ENCODE measurements around the gene CD244. TPM values are rescaled to one million over a fixed set of nuclear protein-coding genes. Genes with fewer than 3 reads are reported as not detected.

CD244 gene
- total RNA-seq: not detected in 3 replicates
- long read RNA-seq: 0 reads

GRCh38 chr1:160862203-160863060 is at the start of gene CD244:
Gene CD244 (minus strand): TSS chr1:160862887. CDS start chr1:160862677, 210 bp downstream.
- no peaks in the 10 kb centered on the region for H3K36me3 Mint-ChIP-seq (ENCODE audit: low read depth)
- no peak for TF ChIP-seq CTCF (IDR thresholded peaks at IDR 0.05)
- H3K4me1 Mint-ChIP-seq (ENCODE audit: low read depth): no peaks in the 10 kb centered on the region
- H3K9me3 Mint-ChIP-seq (ENCODE audit: low read depth): no peaks in the 10 kb centered on the region
- no peak for DNase-seq (ENCODE audit: low spot score)
- H3K27me3 Mint-ChIP-seq (ENCODE audit: low read depth): peaks cover 7% of the 10 kb centered on the region
- no peak within 1 kb of the TSS for H3K4me3 Mint-ChIP-seq (ENCODE audit: unreplicated experiment)
- no peak within 1 kb of the TSS for H3K27ac Mint-ChIP-seq (ENCODE audit: unreplicated experiment)

- TF ChIP-seq CTCF (IDR thresholded peaks at IDR 0.05): no peak
- H3K27me3 Mint-ChIP-seq (ENCODE audit: low read depth): peaks cover 7% of the 10 kb centered on the region
- no peaks in the 10 kb centered on the region for H3K4me1 Mint-ChIP-seq (ENCODE audit: low read depth)
- no peak overlapping the region for H3K27ac Mint-ChIP-seq (ENCODE audit: unreplicated experiment)
- H3K36me3 Mint-ChIP-seq (ENCODE audit: low read depth): no peaks in the 10 kb centered on the region
- no peaks in the 10 kb centered on the region for H3K9me3 Mint-ChIP-seq (ENCODE audit: low read depth)
- DNase-seq (ENCODE audit: low spot score): no peak
- no peak overlapping the region for H3K4me3 Mint-ChIP-seq (ENCODE audit: unreplicated experiment)
Measured at GRCh38 chr1:160911925-160912324, 49.2 kb upstream of the CD244 start.

- Mint-ChIP-seq H3K27ac (ENCODE audit: unreplicated experiment) (no peak overlapping the region), H3K36me3 (ENCODE audit: low read depth) (no peaks in the 10 kb centered on the region), H3K4me1 (ENCODE audit: low read depth) (no peaks in the 10 kb centered on the region), H3K9me3 (ENCODE audit: low read depth) (no peaks in the 10 kb centered on the region), H3K27me3 (ENCODE audit: low read depth) (peaks cover 6% of the 10 kb centered on the region), H3K4me3 (ENCODE audit: unreplicated experiment) (no peak overlapping the region)
- no peak for TF ChIP-seq CTCF (IDR thresholded peaks at IDR 0.05)
- DNase-seq (ENCODE audit: low spot score): no peak
Measured at GRCh38 chr1:160911441-160911840, 48.8 kb upstream of the CD244 start.

- Mint-ChIP-seq H3K4me1 (ENCODE audit: low read depth) (no peaks in the 10 kb centered on the region), H3K27me3 (ENCODE audit: low read depth) (peaks cover 6% of the 10 kb centered on the region), H3K4me3 (ENCODE audit: unreplicated experiment) (no peak overlapping the region), H3K36me3 (ENCODE audit: low read depth) (no peaks in the 10 kb centered on the region), H3K9me3 (ENCODE audit: low read depth) (no peaks in the 10 kb centered on the region), H3K27ac (ENCODE audit: unreplicated experiment) (no peak overlapping the region)
- no peak for TF ChIP-seq CTCF (IDR thresholded peaks at IDR 0.05)
- no peak for DNase-seq (ENCODE audit: low spot score)
Measured at GRCh38 chr1:160910170-160910750, 47.6 kb upstream of the CD244 start.

- DNase-seq (ENCODE audit: low spot score): no peak
- Mint-ChIP-seq H3K27me3 (ENCODE audit: low read depth) (peaks cover 3% of the 10 kb centered on the region), H3K27ac (ENCODE audit: unreplicated experiment) (no peak overlapping the region), H3K4me1 (ENCODE audit: low read depth) (no peaks in the 10 kb centered on the region), H3K4me3 (ENCODE audit: unreplicated experiment) (no peak overlapping the region), H3K9me3 (ENCODE audit: low read depth) (no peaks in the 10 kb centered on the region), H3K36me3 (ENCODE audit: low read depth) (no peaks in the 10 kb centered on the region)
- no peak for TF ChIP-seq CTCF (IDR thresholded peaks at IDR 0.05)
Measured at GRCh38 chr1:160907976-160908375, 45.3 kb upstream of the CD244 start.

Data from chondrocyte (in vitro differentiated cells).